Peyer's patch (tissue), 4 donors: ENCODE data around the gene NUP50.

Experiments
- POLR2A ChIP-seq, 2 donors: fragments of 450-650 bp; IDR thresholded peaks; one replicate each; pipeline ENCODE4 v1.5.1; 2017; ENCODE audit warnings: antibody characterized with exemption in 2 of 2, mild to moderate bottlenecking in 2 of 2, moderate library complexity in 2 of 2
- TF ChIP-seq, protein P1 (sequence below), 6 experiments: fragments of 450-650 bp in 4 of 6; fragments of 200-600 bp in 2 of 6; sonication (generic) in 1 of 6; IDR thresholded peaks; one replicate each; pipeline ENCODE4 v1.5.1; 2017 to 2019; ENCODE audit warnings: antibody characterized with exemption in 6 of 6, mild to moderate bottlenecking in 3 of 6, moderate library complexity in 1 of 6

DNA sequence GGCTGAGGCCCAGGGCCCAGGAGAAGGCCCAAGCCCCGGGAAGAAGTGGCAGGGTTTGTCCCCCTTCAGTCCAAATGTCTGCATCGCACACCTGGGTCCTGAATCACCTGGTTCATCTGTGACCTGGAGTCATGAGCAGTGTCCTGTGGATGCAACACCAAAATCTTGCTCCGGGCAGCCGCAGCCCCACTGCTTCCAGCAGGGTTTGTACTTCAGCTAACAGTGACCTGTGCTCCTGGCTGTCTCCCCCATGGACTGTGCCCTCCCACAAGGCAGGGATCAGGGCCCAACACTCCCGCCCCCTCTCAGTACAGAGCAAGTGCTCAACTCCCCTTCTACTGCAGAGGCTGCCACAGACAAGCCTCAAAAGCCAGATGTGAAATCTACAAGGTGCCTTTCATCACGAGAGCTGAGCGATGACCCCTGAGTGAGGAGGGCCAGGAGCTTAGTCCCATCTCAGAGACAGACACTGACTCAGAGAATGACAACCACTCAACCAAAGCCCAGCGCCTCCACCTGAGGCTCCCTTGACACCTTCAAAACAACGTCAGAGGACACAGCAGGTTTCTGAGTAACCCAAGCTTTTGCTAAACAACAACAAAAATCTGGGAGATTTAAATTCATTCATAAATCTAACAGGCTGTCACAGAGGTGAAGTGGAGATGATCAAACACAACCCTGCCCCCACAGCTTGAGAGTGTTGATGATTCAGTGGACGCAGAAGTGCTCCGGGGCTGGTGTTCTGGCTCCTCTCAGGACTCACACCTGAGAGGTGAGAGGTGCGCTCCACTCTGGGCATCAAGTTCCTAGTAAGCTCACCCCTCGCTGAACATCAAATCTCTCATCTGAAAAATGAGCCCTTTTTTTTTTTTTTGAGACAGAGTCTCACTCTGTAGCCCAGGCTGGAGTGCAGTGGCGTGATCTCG, 73.6 kb downstream of the NUP50 start:
- TF ChIP-seq, protein P1, sequence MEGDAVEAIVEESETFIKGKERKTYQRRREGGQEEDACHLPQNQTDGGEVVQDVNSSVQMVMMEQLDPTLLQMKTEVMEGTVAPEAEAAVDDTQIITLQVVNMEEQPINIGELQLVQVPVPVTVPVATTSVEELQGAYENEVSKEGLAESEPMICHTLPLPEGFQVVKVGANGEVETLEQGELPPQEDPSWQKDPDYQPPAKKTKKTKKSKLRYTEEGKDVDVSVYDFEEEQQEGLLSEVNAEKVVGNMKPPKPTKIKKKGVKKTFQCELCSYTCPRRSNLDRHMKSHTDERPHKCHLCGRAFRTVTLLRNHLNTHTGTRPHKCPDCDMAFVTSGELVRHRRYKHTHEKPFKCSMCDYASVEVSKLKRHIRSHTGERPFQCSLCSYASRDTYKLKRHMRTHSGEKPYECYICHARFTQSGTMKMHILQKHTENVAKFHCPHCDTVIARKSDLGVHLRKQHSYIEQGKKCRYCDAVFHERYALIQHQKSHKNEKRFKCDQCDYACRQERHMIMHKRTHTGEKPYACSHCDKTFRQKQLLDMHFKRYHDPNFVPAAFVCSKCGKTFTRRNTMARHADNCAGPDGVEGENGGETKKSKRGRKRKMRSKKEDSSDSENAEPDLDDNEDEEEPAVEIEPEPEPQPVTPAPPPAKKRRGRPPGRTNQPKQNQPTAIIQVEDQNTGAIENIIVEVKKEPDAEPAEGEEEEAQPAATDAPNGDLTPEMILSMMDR (IDR thresholded peaks at IDR 0.05): no peak
- no peak for TF ChIP-seq POLR2A (IDR thresholded peaks at IDR 0.05)
